Breast epithelium (tissue), 4 donors: Measurements from ENCODE around the gene MRPL33. TPM values are rescaled to one million over a fixed set of nuclear protein-coding genes. Genes with fewer than 3 reads are reported as not detected.
"Not testable (repeated sequence)": the region's sequence is repeated elsewhere in the genome, so short reads cannot be mapped to it uniquely, and the experiment has no call there.

Source experiments
- DNase-seq, 2 donors: peaks; one replicate each; pipeline ENCODE4 v3.0.0-alpha.2; 2019; ENCODE audit warnings: low spot score in 2 of 2
- H3K27ac ChIP-seq, 2 donors: fragments of 200-600 bp; sonication (generic) in 1 of 2; one replicate each; pipeline ENCODE4 v1.5.1; 2016 to 2019; ENCODE audit warnings: mild to moderate bottlenecking in 1 of 2
- H3K27me3 ChIP-seq, 2 donors: fragments of 200-600 bp; sonication (generic) in 1 of 2; one replicate each; pipeline versions ENCODE4 v1.5.1 to v1.6.0; 2017 to 2019; ENCODE audit warnings: control low read depth in 1 of 2, mild to moderate bottlenecking in 1 of 2
- H3K36me3 ChIP-seq: fragments of 200-600 bp; one replicate; pipeline ENCODE4 v1.5.1; 2019
- H3K4me1 ChIP-seq, 2 donors: fragments of 200-600 bp; sonication (generic); one replicate each; pipeline ENCODE4 v1.5.1; 2016 to 2019; ENCODE audit warnings: control low read depth in 1 of 2
- H3K4me3 ChIP-seq, 3 donors: fragments of 200-600 bp; sonication (generic); 1 replicate in 2 of 3; 2 replicates in 1 of 3; pipeline ENCODE4 v1.5.1; 2016 to 2019; ENCODE audit warnings: mild to moderate bottlenecking in 3 of 3, moderate library complexity in 2 of 3
- H3K9me3 ChIP-seq, 2 donors: fragments of 200-600 bp; sonication (generic) in 1 of 2; one replicate each; pipeline ENCODE4 v1.5.1; 2016 to 2019; ENCODE audit warnings: control low read depth in 1 of 2
- CTCF ChIP-seq, 3 donors: fragments of 450-650 bp; IDR thresholded peaks; one replicate each; pipeline ENCODE4 v1.5.1; 2016 to 2017; ENCODE audit warnings: antibody characterized with exemption in 3 of 3, mild to moderate bottlenecking in 3 of 3, moderate library complexity in 3 of 3
- POLR2A ChIP-seq: fragments of 450-650 bp; IDR thresholded peaks from one replicate; pipeline ENCODE4 v1.6.1; 2016; ENCODE audit warnings: antibody characterized with exemption, mild to moderate bottlenecking, moderate library complexity
- POLR2AphosphoS5 ChIP-seq, 3 donors: sonication (generic); formaldehyde crosslinking; IDR thresholded peaks; one replicate each; pipeline ENCODE4 v1.6.1; 2017; ENCODE audit warnings: antibody characterized with exemption in 3 of 3
- intact Hi-C: fragments of 100-400 bp; cut with DNase I; formaldehyde crosslinking; loops from one replicate; pipeline ENCODE4 v1.15.1; 2023; ENCODE audit warnings: low total_unique reads
- total RNA-seq, 3 donors: library from RNA; depleted of rRNA; stranded (reverse); fragments of >200 nt; gene quantifications; one replicate each; pipeline ENCODE4 v1.1.0, GENCODE V29; 2016

The MRPL33 gene
- total RNA-seq, 3 donors from 2014 or later: 88.2 to 93.3 (median 89.7) TPM

- Histone ChIP-seq H3K9me3 (no peaks in the 10 kb centered on the region), H3K4me3 (no peak overlapping the region), H3K27ac (no peak overlapping the region), H3K27me3 (no peaks in the 10 kb centered on the region), H3K4me1 (no peaks in the 10 kb centered on the region), H3K36me3 (no peaks in the 10 kb centered on the region)
- DNase-seq: no peak
- intact Hi-C loops: loop anchor here (5.0 kb wide), 1 partner anchor 705 kb away; the partner anchor contains the start of gene AGBL5
- TF ChIP-seq CTCF (IDR thresholded peaks at IDR 0.05): no peak
Observed at GRCh38 chr2:27756544-27757498, 14.7 kb upstream of the MRPL33 start.

GRCh38 chr2:27762951-27763906, 8.3 kb upstream of the MRPL33 start:
- H3K27ac ChIP-seq: no peak overlapping the region
- no peaks in the 10 kb centered on the region for H3K27me3 ChIP-seq
- no peak overlapping the region for H3K4me3 ChIP-seq
- no peak for DNase-seq
- no peak for TF ChIP-seq POLR2AphosphoS5 (IDR thresholded peaks at IDR 0.05)
- no peak for TF ChIP-seq POLR2A
- TF ChIP-seq CTCF (IDR thresholded peaks at IDR 0.05): no peak
- H3K36me3 ChIP-seq: no peaks in the 10 kb centered on the region
- no peaks in the 10 kb centered on the region for H3K9me3 ChIP-seq
- intact Hi-C loops: no loop called here
- H3K4me1 ChIP-seq: no peaks in the 10 kb centered on the region

GRCh38 chr2:27763907-27764267, 7.6 kb upstream of the MRPL33 start:
- DNase-seq: no peak
- H3K27me3 ChIP-seq: no peaks in the 10 kb centered on the region
- TF ChIP-seq CTCF (IDR thresholded peaks at IDR 0.05) (no peak), POLR2AphosphoS5 (IDR thresholded peaks at IDR 0.05) (no peak), POLR2A (no peak)
- no peaks in the 10 kb centered on the region for H3K36me3 ChIP-seq
- intact Hi-C loops: no loop called here
- H3K9me3 ChIP-seq: no peaks in the 10 kb centered on the region
- H3K4me1 ChIP-seq: no peaks in the 10 kb centered on the region
- no peak overlapping the region for H3K4me3 ChIP-seq
- H3K27ac ChIP-seq: no peak overlapping the region

- H3K27ac ChIP-seq, H3K36me3 ChIP-seq, H3K4me1 ChIP-seq, DNase-seq, H3K4me3 ChIP-seq, H3K27me3 ChIP-seq, H3K9me3 ChIP-seq, intact Hi-C loops: not testable (repeated sequence)
Observed at GRCh38 chr2:27764526-27764925, 7.0 kb upstream of the MRPL33 start.

GRCh38 chr2:27765621-27766286, 5.8 kb upstream of the MRPL33 start:
- no peak for TF ChIP-seq POLR2AphosphoS5 (IDR thresholded peaks at IDR 0.05)
- TF ChIP-seq CTCF (IDR thresholded peaks at IDR 0.05): no peak
- no peak for TF ChIP-seq POLR2A
- peak overlapping the region; percentile 17 to 53 (median 41) for H3K4me3 ChIP-seq
- H3K9me3 ChIP-seq: no peaks in the 10 kb centered on the region
- H3K27ac ChIP-seq: peak overlapping the region in 1 of 2 donors; percentile 56
- H3K4me1 ChIP-seq: no peaks in the 10 kb centered on the region
- H3K27me3 ChIP-seq: no peaks in the 10 kb centered on the region
- H3K36me3 ChIP-seq: no peaks in the 10 kb centered on the region
- intact Hi-C loops: no loop called here
- DNase-seq: peak; percentile 51 to 65
